WI38 (cell line): ENCODE results near the gene MARK3.

Experiments used
- H3K4me3 ChIP-seq: 2 replicates; pipeline ENCODE4 v1.5.1; 2011; ENCODE audit warnings: low read depth, mild to moderate bottlenecking, control low read depth, low read length
- CTCF ChIP-seq: IDR thresholded peaks from 2 replicates; pipeline ENCODE4 v1.5.1; 2012; ENCODE audit warnings: low read depth, mild to moderate bottlenecking, control low read depth, low read length

MARK3 gene

GRCh38 chr14:103366741-103367140, 18.5 kb upstream of the MARK3 start:
- no peak for TF ChIP-seq CTCF
- H3K4me3 ChIP-seq: no peak overlapping the region

- no peak overlapping the region for H3K4me3 ChIP-seq
- TF ChIP-seq CTCF: no peak
These were observed 17.2 kb upstream of the MARK3 start for GRCh38 chr14:103367995-103368394.

- H3K4me3 ChIP-seq: no peak overlapping the region
- no peak for TF ChIP-seq CTCF
These were observed 15.1 kb upstream of the MARK3 start for GRCh38 chr14:103370087-103370486.

GRCh38 chr14:103372017-103372416, 13.2 kb upstream of the MARK3 start:
- no peak for TF ChIP-seq CTCF
- H3K4me3 ChIP-seq: no peak overlapping the region

- no peak for TF ChIP-seq CTCF
These were observed 12.5 kb upstream of the MARK3 start for GRCh38 chr14:103372552-103373304.

GRCh38 chr14:103374121-103374520, 11.1 kb upstream of the MARK3 start:
- no peak for TF ChIP-seq CTCF
- H3K4me3 ChIP-seq: no peak overlapping the region

More at GRCh38 chr14:103372552-103373304, 12.5 kb upstream of the MARK3 start:
- H3K4me3 ChIP-seq: no peak overlapping the region

GRCh38 chr14:103377522-103378037, 7.6 kb upstream of the MARK3 start:
- no peak overlapping the region for H3K4me3 ChIP-seq
- TF ChIP-seq CTCF: no peak
